IMR-90 (cell line): ENCODE data around the gene FERMT2. TPM values are rescaled to one million over a fixed set of nuclear protein-coding genes. Genes with fewer than 3 reads are reported as not detected.
A peak's percentile ranks its signal among the peaks of the same experiment; 100 is the strongest.

Experiments
- ATAC-seq: fragments of 200-7000 bp; cut with Tn5 transposase; 2 replicates; pipeline ENCODE4 v1.9.1; 2020; ENCODE audit warnings: low read depth, mild to moderate bottlenecking, moderate library complexity
- BruUV-seq: library from RNA; stranded (reverse); fragments of 400-500 nt; replicated peaks from 2 replicates; lab custom pipeline; 2021; lab: Mats Ljungman, UMichigan
- CTCF ChIA-PET: fragments of 300-600 bp; formaldehyde crosslinking; extraction: SDS; loops from one replicate; lab custom pipeline; 2021; ENCODE audit warnings: antibody characterized with exemption; lab: Yijun Ruan, JAX
- POLR2A ChIA-PET: fragments of 300-600 bp; sonication (Branson Sonifier 250); formaldehyde crosslinking; loops from one replicate; lab custom pipeline; 2022; ENCODE audit warnings: antibody characterized with exemption; ENCODE audit not compliant: unreplicated experiment; lab: Charles Lee
- DNase-seq: peaks from one replicate; pipeline ENCODE4 v3.0.0; 2013
- H2AFZ ChIP-seq: replicated peaks from 2 replicates; pipeline ENCODE3; 2013; ENCODE audit warnings: low read length, mild to moderate bottlenecking; ENCODE audit not compliant: poor library complexity
- H2AK5ac ChIP-seq: 2 replicates; pipeline ENCODE4 v1.6.1; 2013; ENCODE audit warnings: low read depth, low read length, inconsistent platforms
- H2AK9ac ChIP-seq: replicated peaks from 2 replicates; pipeline ENCODE3; 2013; ENCODE audit warnings: mild to moderate bottlenecking, low read depth, low read length, moderate library complexity; ENCODE audit not compliant: poor library complexity
- H2BK120ac ChIP-seq: 2 replicates; pipeline ENCODE4 v1.6.1; 2013; ENCODE audit warnings: low read depth, low read length, inconsistent platforms
- H2BK15ac ChIP-seq: 3 replicates; pipeline ENCODE4 v1.6.1; 2013; ENCODE audit warnings: low read depth, low read length, inconsistent platforms
- H2BK20ac ChIP-seq: 2 replicates; pipeline ENCODE4 v1.6.1; 2013; ENCODE audit warnings: low read depth, mild to moderate bottlenecking, inconsistent platforms, low read length, moderate library complexity
- H2BK5ac ChIP-seq: 2 replicates; pipeline ENCODE4 v1.6.1; 2013; ENCODE audit warnings: mild to moderate bottlenecking, low read depth, low read length, inconsistent platforms; ENCODE audit not compliant: poor library complexity, severe bottlenecking
- H3K14ac ChIP-seq: replicated peaks from 2 replicates; pipeline ENCODE4 v1.6.1; 2013; ENCODE audit warnings: low read depth, low read length, inconsistent platforms
- H3K18ac ChIP-seq: 2 replicates; pipeline ENCODE4 v1.6.1; 2013; ENCODE audit warnings: low read depth, low read length, control low read depth
- H3K23ac ChIP-seq: 2 replicates; pipeline ENCODE4 v1.6.1; 2013; ENCODE audit warnings: low read depth, low read length, inconsistent platforms
- H3K27ac ChIP-seq: 2 replicates; pipeline ENCODE4 v1.5.1; 2013; ENCODE audit warnings: mild to moderate bottlenecking, control low read depth, low read length; ENCODE audit not compliant: insufficient read depth
- H3K27me3 ChIP-seq: 2 replicates; pipeline ENCODE4 v1.6.1; 2013; ENCODE audit warnings: low read length; ENCODE audit not compliant: control insufficient read depth, insufficient read depth
- H3K36me3 ChIP-seq: 2 replicates; pipeline ENCODE4 v1.6.1; 2013; ENCODE audit warnings: low read length, mixed read lengths; ENCODE audit not compliant: control insufficient read depth, insufficient read depth
- H3K4ac ChIP-seq: 2 replicates; pipeline ENCODE4 v1.6.1; 2013; ENCODE audit warnings: low read depth, low read length, inconsistent platforms
- H3K4me1 ChIP-seq: 2 replicates; pipeline ENCODE4 v1.6.1; 2013; ENCODE audit warnings: low read length, mixed read lengths; ENCODE audit not compliant: control insufficient read depth, insufficient read depth
- H3K4me2 ChIP-seq: 2 replicates; pipeline ENCODE4 v1.6.1; 2013; ENCODE audit warnings: low read depth, mild to moderate bottlenecking, control low read depth, low read length, moderate library complexity
- H3K4me3 ChIP-seq: 2 replicates; pipeline ENCODE4 v1.5.1; 2013; ENCODE audit warnings: low read depth, mild to moderate bottlenecking, control low read depth, low read length, moderate library complexity; ENCODE audit not compliant: insufficient read depth
- H3K56ac ChIP-seq: 2 replicates; pipeline ENCODE4 v1.6.1; 2013; ENCODE audit warnings: low read length, inconsistent platforms; ENCODE audit not compliant: insufficient read depth; ENCODE audit errors: extremely low read depth
- H3K79me1 ChIP-seq, 2 experiments: 2 replicates each; pipeline ENCODE4 v1.6.1; 2013; ENCODE audit warnings: low read length in 2 of 2, inconsistent platforms in 1 of 2, low read depth in 1 of 2
- H3K9ac ChIP-seq: 2 replicates; pipeline ENCODE4 v1.6.1; 2013; ENCODE audit warnings: low read depth, low read length, control low read depth
- H3K9me1 ChIP-seq: 2 replicates; pipeline ENCODE4 v1.6.1; 2013; ENCODE audit warnings: low read length, inconsistent platforms; ENCODE audit not compliant: insufficient read depth
- H3K9me3 ChIP-seq: 2 replicates; pipeline ENCODE4 v1.6.1; 2013; ENCODE audit warnings: low read length; ENCODE audit not compliant: control insufficient read depth, insufficient read depth
- H4K20me1 ChIP-seq: 2 replicates; pipeline ENCODE4 v1.6.1; 2013; ENCODE audit warnings: low read length, inconsistent platforms; ENCODE audit not compliant: insufficient read depth
- H4K5ac ChIP-seq: 2 replicates; pipeline ENCODE4 v1.6.1; 2013; ENCODE audit warnings: mild to moderate bottlenecking, low read depth, low read length, control low read depth
- H4K8ac ChIP-seq, 2 experiments: 2 replicates each; pipeline ENCODE4 v1.6.1; 2013; ENCODE audit warnings: low read depth in 2 of 2, low read length in 2 of 2, control low read depth in 1 of 2, inconsistent platforms in 1 of 2
- H4K91ac ChIP-seq: 2 replicates; pipeline ENCODE4 v1.6.1; 2013; ENCODE audit warnings: low read depth, low read length, inconsistent platforms; ENCODE audit not compliant: insufficient read depth
- BHLHE40 ChIP-seq: fragments of 150-350 bp; IDR thresholded peaks from 2 replicates; pipeline ENCODE4 v1.6.1; 2016; ENCODE audit warnings: mild to moderate bottlenecking, low read depth, low read length
- CEBPB ChIP-seq: IDR thresholded peaks from 2 replicates; pipeline ENCODE4 v1.6.1; 2012; ENCODE audit warnings: low read depth, low read length, improper control_type of control experiment
- CHD1 ChIP-seq: IDR thresholded peaks from 2 replicates; pipeline ENCODE4 v1.6.1; 2012; ENCODE audit warnings: low read depth, low read length, improper control_type of control experiment
- CTCF ChIP-seq: conservative IDR thresholded peaks from 2 replicates; pipeline ENCODE4 v1.5.1; 2012; ENCODE audit warnings: mild to moderate bottlenecking, low read depth, low read length, improper control_type of control experiment
- ELK1 ChIP-seq: fragments of 150-350 bp; IDR thresholded peaks from 2 replicates; pipeline ENCODE4 v1.6.1; 2016; ENCODE audit warnings: low read depth, mild to moderate bottlenecking, low read length, moderate library complexity, borderline replicate concordance
- FOS ChIP-seq: fragments of 150-350 bp; IDR thresholded peaks from 2 replicates; pipeline ENCODE4 v1.6.1; 2016; ENCODE audit warnings: low read depth, low read length
- MAZ ChIP-seq: IDR thresholded peaks from 2 replicates; pipeline ENCODE4 v1.6.1; 2012; ENCODE audit warnings: low read depth, mild to moderate bottlenecking, low read length, improper control_type of control experiment, moderate library complexity, borderline replicate concordance
- MXI1 ChIP-seq: IDR thresholded peaks from 2 replicates; pipeline ENCODE4 v1.6.1; 2012; ENCODE audit warnings: low read depth, mild to moderate bottlenecking, low read length, moderate library complexity, borderline replicate concordance
- NFE2L2 ChIP-seq: fragments of 150-350 bp; IDR thresholded peaks from 2 replicates; pipeline ENCODE4 v1.6.1; 2016; ENCODE audit warnings: low read depth, mild to moderate bottlenecking, low read length
- POLR2A ChIP-seq: IDR thresholded peaks from 2 replicates; pipeline ENCODE4 v1.6.1; 2012; ENCODE audit warnings: mild to moderate bottlenecking, low read depth, low read length
- RAD21 ChIP-seq: IDR thresholded peaks from 2 replicates; pipeline ENCODE4 v1.6.1; 2012; ENCODE audit warnings: low read length, improper control_type of control experiment
- SMC3 ChIP-seq: fragments of 150-350 bp; IDR thresholded peaks from 2 replicates; pipeline ENCODE4 v1.6.1; 2016; ENCODE audit warnings: low read depth, mild to moderate bottlenecking, antibody characterized with exemption, low read length, moderate library complexity
- WGBS, 2 experiments: methylation state at CpG; one replicate each; pipeline versions ENCODE4 v1.1.5 to v1.1.7; 2013; ENCODE audit warnings: missing lambda C conversion rate in 2 of 2; ENCODE audit not compliant: insufficient read length in 1 of 2; ENCODE audit errors: extremely low coverage in 2 of 2; 5-methylcytosine and 5-hydroxymethylcytosine counted together
- dilution Hi-C: fragments of 300-500 bp; cut with HindIII; formaldehyde crosslinking; loops from one replicate; pipeline ENCODE4 v1.14.3; 2018; ENCODE audit warnings: low sequenced_read_pairs; ENCODE audit not compliant: unreplicated experiment
- in situ Hi-C: fragments of 300-500 bp; cut with MboI; formaldehyde crosslinking; loops from 3 replicates; pipeline ENCODE4 v1.14.3; 2019; ENCODE audit warnings: low sequenced_read_pairs, inconsistent platforms, mixed read lengths
- intact Hi-C: fragments of 100-400 bp; cut with micrococcal nuclease; formaldehyde crosslinking; loops from 2 replicates; pipeline ENCODE4 v1.10.0; 2022
- polyA plus RNA-seq, 3 experiments: library from polyadenylated mRNA; depleted of rRNA; stranded (reverse); fragments of >200 nt; gene quantifications; 2 replicates each; pipeline ENCODE4 v1.2.3, GENCODE V29; 2012; ENCODE audit warnings: low replicate concordance in 1 of 3
- total RNA-seq: library from RNA; depleted of rRNA; stranded (reverse); fragments of >200 nt; gene quantifications from 2 replicates; pipeline ENCODE4 v1.2.3, GENCODE V29; 2012
- TF ChIP-seq, protein P1 (sequence below): fragments of 150-350 bp; IDR thresholded peaks from 2 replicates; pipeline ENCODE4 v1.6.1; 2017; ENCODE audit warnings: mild to moderate bottlenecking, antibody characterized with exemption, low read length, low read depth

The FERMT2 gene
- total and polyA plus RNA-seq, 2 of the 4 experiments (the other 2 are of a cell fraction) = 131 to 217 TPM

DNA sequence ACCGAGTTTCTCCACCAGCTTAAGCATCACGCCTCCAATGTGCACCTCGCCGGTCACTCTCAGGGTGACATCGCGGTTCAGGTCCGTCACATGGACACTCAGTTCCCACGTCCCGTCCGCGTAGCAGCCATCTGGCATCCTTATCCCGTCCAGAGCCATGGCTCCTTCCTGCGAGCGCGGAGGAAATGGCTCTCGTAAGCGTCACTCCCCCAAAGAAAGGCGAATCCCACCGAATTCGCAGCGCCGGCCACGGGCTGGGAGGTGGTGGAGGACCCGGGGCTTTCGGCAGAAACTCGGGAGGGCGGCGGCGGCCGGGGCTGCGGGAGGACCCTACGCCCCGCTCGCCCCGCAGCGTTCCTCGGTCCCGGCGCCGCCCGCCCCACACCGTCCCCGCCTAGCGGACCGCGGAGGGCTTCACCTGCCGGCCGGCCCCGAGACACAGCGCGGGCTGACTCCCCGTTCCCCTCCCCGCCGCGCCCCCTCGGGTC lies 396 bp downstream of the FERMT2 start:
- no peak for TF ChIP-seq NFE2L2
- TF ChIP-seq CTCF = no peak
- TF ChIP-seq, protein P1, sequence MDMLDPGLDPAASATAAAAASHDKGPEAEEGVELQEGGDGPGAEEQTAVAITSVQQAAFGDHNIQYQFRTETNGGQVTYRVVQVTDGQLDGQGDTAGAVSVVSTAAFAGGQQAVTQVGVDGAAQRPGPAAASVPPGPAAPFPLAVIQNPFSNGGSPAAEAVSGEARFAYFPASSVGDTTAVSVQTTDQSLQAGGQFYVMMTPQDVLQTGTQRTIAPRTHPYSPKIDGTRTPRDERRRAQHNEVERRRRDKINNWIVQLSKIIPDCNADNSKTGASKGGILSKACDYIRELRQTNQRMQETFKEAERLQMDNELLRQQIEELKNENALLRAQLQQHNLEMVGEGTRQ = no peak; the same call in 1 of the 2 replicates
- peak; percentile 3; the same call in 1 of the 2 replicates for TF ChIP-seq POLR2A
- no peak for TF ChIP-seq FOS
- no peak for TF ChIP-seq MAZ
- TF ChIP-seq RAD21 = no peak
- TF ChIP-seq CHD1 = 0 out of 2 replicates have a peak, but pooled peaks have one; percentile 33
- TF ChIP-seq BHLHE40 = no peak
- TF ChIP-seq ELK1 = no peak
- TF ChIP-seq SMC3 = no peak
- peak; percentile 62; the same call in 1 of the 2 replicates for TF ChIP-seq MXI1
- no peak for TF ChIP-seq CEBPB
- in situ Hi-C loops (loop anchor here (10.0 to 25.0 kb wide), 2 partner anchors 136 to 362 kb away; no protein-coding TSS in a partner anchor), intact Hi-C loops (loop anchor here (2.0 to 5.0 kb wide), 4 partner anchors 60 to 357 kb away; partner anchors contain the start of gene DDHD1), dilution Hi-C loops (no loop called here)
- H3K9me1 ChIP-seq = peaks cover 3% of the 10 kb centered on the region; the same call in 1 of the 2 replicates
- peak overlapping the region; percentile 99 for H3K4me3 ChIP-seq
- peak overlapping the region; percentile 98 for H2AK9ac ChIP-seq
- H3K9me3 ChIP-seq = no peaks in the 10 kb centered on the region
- peak overlapping the region; percentile 88 for H2AFZ ChIP-seq
- 0% methylated on average over 23 of the region's 56 CpGs; no CpG with 5 or more reads in 1 of the 2 experiments for WGBS, 2 experiments
- peaks cover 7% of the 10 kb centered on the region; the same call in 1 of the 2 replicates for H3K4me1 ChIP-seq
- peaks cover 5 to 19% of the 10 kb centered on the region in 2 experiments; a peak in 3 of 4 replicates for H3K79me1 ChIP-seq
- H3K14ac ChIP-seq = peak overlapping the region; percentile 100
- POLR2A ChIA-PET = interaction anchor here (1.5 kb wide), 1 partner anchor 124 kb away, joined by 4 read pairs; no protein-coding TSS in a partner anchor
- H4K20me1 ChIP-seq = peaks cover 46% of the 10 kb centered on the region
- H2AK5ac ChIP-seq = peak overlapping the region; percentile 100
- no peaks in the 10 kb centered on the region for H3K27me3 ChIP-seq
- H3K56ac ChIP-seq = peak overlapping the region; percentile 89
- peak overlapping the region; percentile 94 for H4K5ac ChIP-seq
- H2BK120ac ChIP-seq = peak overlapping the region; percentile 85
- peak overlapping the region; percentile 100 for H3K9ac ChIP-seq
- peak overlapping the region; percentile 88 for H4K91ac ChIP-seq
- H3K18ac ChIP-seq = peak overlapping the region; percentile 99
- peak overlapping the region; percentile 99 for H3K27ac ChIP-seq
- CTCF ChIA-PET = no interaction called here
- H2BK5ac ChIP-seq = peak overlapping the region; percentile 98
- peak overlapping the region; percentile 29 to 93 for H4K8ac ChIP-seq
- H3K36me3 ChIP-seq = peaks cover 14% of the 10 kb centered on the region
- peak overlapping the region; percentile 100 for H3K23ac ChIP-seq
- peak overlapping the region; percentile 99 for H3K4ac ChIP-seq
- no TSS peak for BruUV-seq
- DNase-seq = peak; percentile 29
- peak; percentile 16 for ATAC-seq
- peak overlapping the region; percentile 53; the same call in 1 of the 3 replicates for H2BK15ac ChIP-seq
- peak overlapping the region; percentile 98 for H3K4me2 ChIP-seq
- peak overlapping the region; percentile 43; the same call in 1 of the 2 replicates for H2BK20ac ChIP-seq
